HCT116 (cell line): ENCODE results near the gene FOXK1.

Source experiments
- CEBPB ChIP-seq: IDR thresholded peaks from 2 replicates; pipeline ENCODE4 v1.6.1; 2012; ENCODE audit warnings: low read depth
- EZH2 ChIP-seq: fragments of 200-600 bp; sonication (generic); IDR thresholded peaks from 2 replicates; pipeline ENCODE4 v1.6.1; 2017; ENCODE audit warnings: antibody characterized with exemption, mixed run types
- EZH2phosphoT487 ChIP-seq: fragments of 200-600 bp; IDR thresholded peaks from 2 replicates; pipeline ENCODE4 v1.6.1; 2018; ENCODE audit warnings: antibody characterized with exemption, borderline replicate concordance
- POLR2A ChIP-seq: IDR thresholded peaks from 2 replicates; pipeline ENCODE4 v1.7.0; 2011; ENCODE audit warnings: borderline replicate concordance; ENCODE audit not compliant: insufficient read depth, insufficient read length; ENCODE audit errors: extremely low read depth
- POLR2AphosphoS5 ChIP-seq: IDR thresholded peaks from 2 replicates; pipeline ENCODE4 v1.6.1; 2011; ENCODE audit warnings: mild to moderate bottlenecking, low read depth, low read length, moderate library complexity
- SIN3A ChIP-seq: IDR thresholded peaks from 2 replicates; pipeline ENCODE4 v1.6.1; 2012; ENCODE audit warnings: low read depth
- SP1 ChIP-seq: IDR thresholded peaks from 2 replicates; pipeline ENCODE4 v1.6.1; 2012; ENCODE audit warnings: low read depth
- SRF ChIP-seq: IDR thresholded peaks from 2 replicates; pipeline ENCODE4 v1.6.1; 2012; ENCODE audit warnings: low read depth
- TCF7L2 ChIP-seq: IDR thresholded peaks from 2 replicates; pipeline ENCODE4 v1.7.0; 2011; ENCODE audit warnings: borderline replicate concordance, inconsistent platforms; ENCODE audit not compliant: insufficient read depth, insufficient read length; ENCODE audit errors: extremely low read depth
- TF ChIP-seq, protein P1 (sequence below): IDR thresholded peaks from 2 replicates; pipeline ENCODE4 v1.6.1; 2012
- TF ChIP-seq, protein P2 (sequence below), 3 experiments: fragments of 200-600 bp in 1 of 3; sonication (generic) in 1 of 3; IDR thresholded peaks in 2 of 3; conservative IDR thresholded peaks in 1 of 3; 2 replicates each; pipeline ENCODE4 v1.5.1; 2012 to 2017; ENCODE audit warnings: low read depth in 2 of 3, low read length in 2 of 3, antibody characterized with exemption in 1 of 3, borderline replicate concordance in 1 of 3, control low read depth in 1 of 3, mild to moderate bottlenecking in 1 of 3, mixed read lengths in 1 of 3, mixed run types in 1 of 3, moderate library complexity in 1 of 3; ENCODE audit not compliant: insufficient read depth in 1 of 3
- TF ChIP-seq, protein P3 (sequence below): IDR thresholded peaks from 2 replicates; pipeline ENCODE4 v1.6.1; 2012; ENCODE audit warnings: low read depth
- TF ChIP-seq, protein P4 (sequence below): IDR thresholded peaks from 2 replicates; pipeline ENCODE4 v1.6.1; 2012

DNA sequence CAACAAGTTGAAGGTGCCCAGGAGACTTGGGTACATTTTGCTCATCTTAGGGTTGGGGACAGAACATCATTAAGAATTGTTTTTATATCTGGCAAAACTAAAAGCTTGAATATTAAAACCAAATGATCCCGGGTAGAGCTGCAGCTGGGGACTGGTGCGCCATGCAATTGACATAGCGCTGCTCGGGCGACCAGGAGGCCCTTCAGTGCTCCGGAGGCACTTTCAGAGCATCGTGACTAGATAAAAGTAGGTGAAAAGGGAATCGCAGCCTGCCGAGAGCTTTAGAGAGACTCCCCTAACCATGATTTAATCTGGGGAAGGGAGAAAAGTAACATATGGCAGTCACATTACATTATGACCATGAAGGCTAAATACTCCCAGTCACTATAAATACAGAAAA, 21.4 kb downstream of the FOXK1 start:
- TF ChIP-seq CEBPB (no peak), TCF7L2 (no peak), POLR2A (no peak), SRF (no peak), EZH2phosphoT487 (no peak), SIN3A (no peak), EZH2 (no peak), POLR2AphosphoS5 (no peak), SP1 (no peak)
- TF ChIP-seq, protein P1, sequence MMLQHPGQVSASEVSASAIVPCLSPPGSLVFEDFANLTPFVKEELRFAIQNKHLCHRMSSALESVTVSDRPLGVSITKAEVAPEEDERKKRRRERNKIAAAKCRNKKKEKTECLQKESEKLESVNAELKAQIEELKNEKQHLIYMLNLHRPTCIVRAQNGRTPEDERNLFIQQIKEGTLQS: no peak
- TF ChIP-seq, protein P2, sequence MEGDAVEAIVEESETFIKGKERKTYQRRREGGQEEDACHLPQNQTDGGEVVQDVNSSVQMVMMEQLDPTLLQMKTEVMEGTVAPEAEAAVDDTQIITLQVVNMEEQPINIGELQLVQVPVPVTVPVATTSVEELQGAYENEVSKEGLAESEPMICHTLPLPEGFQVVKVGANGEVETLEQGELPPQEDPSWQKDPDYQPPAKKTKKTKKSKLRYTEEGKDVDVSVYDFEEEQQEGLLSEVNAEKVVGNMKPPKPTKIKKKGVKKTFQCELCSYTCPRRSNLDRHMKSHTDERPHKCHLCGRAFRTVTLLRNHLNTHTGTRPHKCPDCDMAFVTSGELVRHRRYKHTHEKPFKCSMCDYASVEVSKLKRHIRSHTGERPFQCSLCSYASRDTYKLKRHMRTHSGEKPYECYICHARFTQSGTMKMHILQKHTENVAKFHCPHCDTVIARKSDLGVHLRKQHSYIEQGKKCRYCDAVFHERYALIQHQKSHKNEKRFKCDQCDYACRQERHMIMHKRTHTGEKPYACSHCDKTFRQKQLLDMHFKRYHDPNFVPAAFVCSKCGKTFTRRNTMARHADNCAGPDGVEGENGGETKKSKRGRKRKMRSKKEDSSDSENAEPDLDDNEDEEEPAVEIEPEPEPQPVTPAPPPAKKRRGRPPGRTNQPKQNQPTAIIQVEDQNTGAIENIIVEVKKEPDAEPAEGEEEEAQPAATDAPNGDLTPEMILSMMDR (IDR thresholded peaks at IDR 0.05 in 2 of 3, conservative IDR thresholded peaks at IDR 0.05 in 1 of 3; ENCODE audit: borderline replicate concordance in 1 of 3, insufficient read depth in 1 of 3, low read depth in 2 of 3, low read length in 2 of 3): no peak
- TF ChIP-seq, protein P3, sequence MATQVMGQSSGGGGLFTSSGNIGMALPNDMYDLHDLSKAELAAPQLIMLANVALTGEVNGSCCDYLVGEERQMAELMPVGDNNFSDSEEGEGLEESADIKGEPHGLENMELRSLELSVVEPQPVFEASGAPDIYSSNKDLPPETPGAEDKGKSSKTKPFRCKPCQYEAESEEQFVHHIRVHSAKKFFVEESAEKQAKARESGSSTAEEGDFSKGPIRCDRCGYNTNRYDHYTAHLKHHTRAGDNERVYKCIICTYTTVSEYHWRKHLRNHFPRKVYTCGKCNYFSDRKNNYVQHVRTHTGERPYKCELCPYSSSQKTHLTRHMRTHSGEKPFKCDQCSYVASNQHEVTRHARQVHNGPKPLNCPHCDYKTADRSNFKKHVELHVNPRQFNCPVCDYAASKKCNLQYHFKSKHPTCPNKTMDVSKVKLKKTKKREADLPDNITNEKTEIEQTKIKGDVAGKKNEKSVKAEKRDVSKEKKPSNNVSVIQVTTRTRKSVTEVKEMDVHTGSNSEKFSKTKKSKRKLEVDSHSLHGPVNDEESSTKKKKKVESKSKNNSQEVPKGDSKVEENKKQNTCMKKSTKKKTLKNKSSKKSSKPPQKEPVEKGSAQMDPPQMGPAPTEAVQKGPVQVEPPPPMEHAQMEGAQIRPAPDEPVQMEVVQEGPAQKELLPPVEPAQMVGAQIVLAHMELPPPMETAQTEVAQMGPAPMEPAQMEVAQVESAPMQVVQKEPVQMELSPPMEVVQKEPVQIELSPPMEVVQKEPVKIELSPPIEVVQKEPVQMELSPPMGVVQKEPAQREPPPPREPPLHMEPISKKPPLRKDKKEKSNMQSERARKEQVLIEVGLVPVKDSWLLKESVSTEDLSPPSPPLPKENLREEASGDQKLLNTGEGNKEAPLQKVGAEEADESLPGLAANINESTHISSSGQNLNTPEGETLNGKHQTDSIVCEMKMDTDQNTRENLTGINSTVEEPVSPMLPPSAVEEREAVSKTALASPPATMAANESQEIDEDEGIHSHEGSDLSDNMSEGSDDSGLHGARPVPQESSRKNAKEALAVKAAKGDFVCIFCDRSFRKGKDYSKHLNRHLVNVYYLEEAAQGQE: no peak
- TF ChIP-seq, protein P4, sequence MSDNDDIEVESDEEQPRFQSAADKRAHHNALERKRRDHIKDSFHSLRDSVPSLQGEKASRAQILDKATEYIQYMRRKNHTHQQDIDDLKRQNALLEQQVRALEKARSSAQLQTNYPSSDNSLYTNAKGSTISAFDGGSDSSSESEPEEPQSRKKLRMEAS: no peak
